Measurements from ENCODE around the gene LYRM4. TPM values are rescaled to one million over a fixed set of nuclear protein-coding genes. Genes with fewer than 3 reads are reported as not detected.

LYRM4 gene
- total and polyA plus RNA-seq, 12 donors = 18.3 to 33.0 (median 24.5) TPM

- intact Hi-C loops (cut with DNase I) = loop anchor here in 2 of 10 donors (5.0 to 10.0 kb wide), 2 partner anchors 35 to 57 kb away; no protein-coding TSS in a partner anchor
- H3K36me3 ChIP-seq = peaks cover 0 to 25% (median 0%) of the 10 kb centered on the region in 9 donors
- no peak for ATAC-seq
- H3K4me1 ChIP-seq = peaks cover 0 to 25% (median 8%) of the 10 kb centered on the region in 9 donors
- no peak overlapping the region for H3K27ac ChIP-seq
- WGBS, 2 donors = 81 to 89% methylated on average over 17 of the region's 17 CpGs
- DNase-seq = no peak
- H3K27me3 ChIP-seq = no peaks in the 10 kb centered on the region
- no peaks in the 10 kb centered on the region for H3K9me3 ChIP-seq
- H3K4me3 ChIP-seq = no peak overlapping the region
- TF ChIP-seq CTCF (IDR thresholded peaks at IDR 0.05) = no peak
Measured at GRCh38 chr6:5112066-5112799, 148.5 kb downstream of the LYRM4 start.

GRCh38 chr6:5111626-5112025 is 149.1 kb downstream of the LYRM4 start:
- H3K36me3 ChIP-seq = peaks cover 0 to 25% (median 0%) of the 10 kb centered on the region in 9 donors
- 68 to 76% methylated on average over 7 of the region's 7 CpGs for WGBS, 2 donors
- peaks cover 0 to 31% (median 14%) of the 10 kb centered on the region in 9 donors for H3K4me1 ChIP-seq
- intact Hi-C loops (cut with DNase I) = loop anchor here in 2 of 10 donors (5.0 to 10.0 kb wide), 2 partner anchors 34 to 57 kb away; no protein-coding TSS in a partner anchor
- DNase-seq (no peak), ATAC-seq (no peak)
- H3K9me3 ChIP-seq = no peaks in the 10 kb centered on the region
- H3K27me3 ChIP-seq = no peaks in the 10 kb centered on the region
- no peak overlapping the region for H3K27ac ChIP-seq
- H3K4me3 ChIP-seq = no peak overlapping the region
- TF ChIP-seq CTCF (IDR thresholded peaks at IDR 0.05) = no peak

GRCh38 chr6:5110246-5110645 is 150.5 kb downstream of the LYRM4 start:
- no peaks in the 10 kb centered on the region for H3K9me3 ChIP-seq
- H3K4me3 ChIP-seq = no peak overlapping the region
- H3K4me1 ChIP-seq = peaks cover 0 to 33% (median 14%) of the 10 kb centered on the region in 9 donors
- 89 to 95% methylated on average over 16 of the region's 16 CpGs for WGBS, 2 donors
- ATAC-seq (no peak), DNase-seq (no peak)
- intact Hi-C loops (cut with DNase I) = loop anchor here in 2 of 10 donors (5.0 to 10.0 kb wide), 2 partner anchors 33 to 55 kb away; no protein-coding TSS in a partner anchor
- no peaks in the 10 kb centered on the region for H3K27me3 ChIP-seq
- H3K36me3 ChIP-seq = peaks cover 0 to 25% (median 0%) of the 10 kb centered on the region in 9 donors
- no peak overlapping the region for H3K27ac ChIP-seq
- no peak for TF ChIP-seq CTCF (IDR thresholded peaks at IDR 0.05)

- ATAC-seq = peak in 3 of 8 donors; percentile 25 to 36 (median 32)
- 83 to 87% methylated on average over 10 of the region's 10 CpGs for WGBS, 2 donors
Measured at GRCh38 chr6:5109436-5109835, 151.3 kb downstream of the LYRM4 start.

More at GRCh38 chr6:5109436-5109835, 151.3 kb downstream of the LYRM4 start:
- no peak for DNase-seq
- Histone ChIP-seq H3K27me3 (no peaks in the 10 kb centered on the region), H3K4me1 (peaks cover 0 to 29% (median 10%) of the 10 kb centered on the region in 9 donors), H3K27ac (peak overlapping the region in 6 of 10 donors; percentile 60 to 94 (median 81)), H3K9me3 (no peaks in the 10 kb centered on the region), H3K36me3 (peaks cover 0 to 25% (median 0%) of the 10 kb centered on the region in 9 donors), H3K4me3 (no peak overlapping the region)
- TF ChIP-seq CTCF (IDR thresholded peaks at IDR 0.05) = peak in 1 of 9 donors; percentile 15
- intact Hi-C loops (cut with DNase I) = loop anchor here in 1 of 10 donors (2.0 kb wide), 1 partner anchor 29 kb away; no protein-coding TSS in a partner anchor

Data from heart right ventricle (tissue), 16 donors.